AG10803 (cell line): ENCODE data around the gene ZBTB48.

Experiments
- DNase-seq: peaks from one replicate; pipeline ENCODE4 v3.0.0; 2010; ENCODE audit warnings: low read depth
- H3K4me3 ChIP-seq: 2 replicates; pipeline ENCODE4 v1.5.1; 2011; ENCODE audit warnings: mild to moderate bottlenecking, low read length, control low read depth
- CTCF ChIP-seq: conservative IDR thresholded peaks from 2 replicates; pipeline ENCODE4 v1.5.1; 2011; ENCODE audit warnings: mild to moderate bottlenecking, low read length, control low read depth, inconsistent platforms

Gene ZBTB48

GRCh38 chr1:6637770-6638169 is 58.0 kb downstream of the ZBTB48 start:
- DNase-seq, result no peak
- no peak overlapping the region for H3K4me3 ChIP-seq
- no peak for TF ChIP-seq CTCF

GRCh38 chr1:6638226-6638625 is 58.4 kb downstream of the ZBTB48 start:
- no peak for TF ChIP-seq CTCF
- no peak overlapping the region for H3K4me3 ChIP-seq
- peak; percentile 70 for DNase-seq
